ENCODE measurements around the gene GNG12.
A peak's percentile ranks its signal among the peaks of the same experiment; 100 is the strongest.

The GNG12 gene

DNA sequence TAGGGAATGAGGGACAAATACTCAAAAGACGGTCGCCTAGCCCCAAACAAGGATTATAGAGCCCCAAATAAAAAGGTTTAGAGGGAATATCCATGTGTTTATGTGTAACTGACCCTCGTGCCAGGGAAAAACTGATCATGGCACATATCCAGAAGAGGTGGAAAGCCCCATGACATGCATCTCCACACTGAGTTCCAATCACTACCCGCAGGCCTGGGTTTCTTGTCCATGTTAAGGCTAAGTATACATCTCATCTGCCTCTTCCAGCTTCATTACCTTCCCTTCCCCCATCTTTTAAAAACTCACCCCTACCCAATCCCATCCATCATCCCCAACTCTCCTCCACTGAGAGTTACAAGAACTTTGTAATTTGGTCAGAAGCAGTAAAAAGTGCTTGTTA is 133.0 kb downstream of the GNG12 start:
- DNase-seq, result no peak

DNA sequence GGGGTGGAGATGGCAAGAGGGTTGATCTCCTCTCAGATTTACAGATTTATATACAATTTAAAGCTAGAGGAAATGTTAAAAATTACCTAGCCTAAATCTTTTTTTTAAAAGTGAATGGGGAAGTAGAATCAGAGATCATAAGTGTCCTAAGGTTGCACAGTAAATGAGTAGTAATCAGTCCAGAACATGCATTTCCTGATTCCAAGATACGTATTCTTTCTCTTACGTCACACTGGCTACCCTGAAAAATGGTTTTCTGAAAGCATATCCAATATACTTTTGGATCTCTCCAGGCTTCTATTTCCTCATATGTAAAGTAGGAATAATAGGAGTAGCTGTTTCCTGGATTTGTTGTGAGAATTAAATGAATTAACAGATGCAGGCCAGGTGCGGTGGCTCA is 136.6 kb downstream of the GNG12 start:
- DNase-seq, result no peak

DNA sequence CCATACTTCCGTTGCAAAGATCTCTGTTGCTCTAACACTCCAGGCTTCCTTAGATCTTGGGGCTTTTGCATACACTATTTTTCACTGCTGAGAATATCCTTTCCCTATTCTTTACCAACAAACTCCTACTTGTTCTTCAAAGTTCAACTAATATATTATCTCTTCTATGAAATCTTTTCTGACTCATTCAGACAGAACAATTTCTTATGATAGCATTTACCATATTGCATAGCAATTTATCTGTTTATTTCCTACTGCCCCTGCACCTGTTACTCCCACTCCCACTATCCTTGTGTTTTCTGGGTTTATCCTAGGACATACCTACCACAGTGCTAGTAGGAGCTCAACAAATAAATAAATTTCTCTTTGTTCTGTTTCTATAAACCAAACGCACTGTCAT is 137.3 kb downstream of the GNG12 start:
- no peak for DNase-seq

DNA sequence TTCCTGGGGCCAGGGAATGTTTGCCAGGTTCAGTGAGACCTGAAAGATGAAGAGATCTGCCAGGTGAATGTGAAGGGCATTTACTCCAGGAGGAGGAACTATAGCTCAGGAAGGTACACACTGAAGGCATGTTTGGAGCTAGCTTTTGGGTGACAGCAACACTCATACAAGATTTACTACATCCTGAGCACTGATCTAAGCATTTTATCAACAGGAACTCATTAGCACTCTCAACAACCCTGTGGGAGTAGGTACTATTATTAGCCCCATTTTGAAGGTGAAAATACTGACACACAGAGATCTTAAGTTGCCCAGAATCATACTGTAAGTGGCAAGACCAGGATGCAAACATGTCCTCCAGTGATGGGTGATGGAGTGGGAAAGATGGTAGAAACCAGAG is 141.6 kb downstream of the GNG12 start:
- no peak for DNase-seq

DNA sequence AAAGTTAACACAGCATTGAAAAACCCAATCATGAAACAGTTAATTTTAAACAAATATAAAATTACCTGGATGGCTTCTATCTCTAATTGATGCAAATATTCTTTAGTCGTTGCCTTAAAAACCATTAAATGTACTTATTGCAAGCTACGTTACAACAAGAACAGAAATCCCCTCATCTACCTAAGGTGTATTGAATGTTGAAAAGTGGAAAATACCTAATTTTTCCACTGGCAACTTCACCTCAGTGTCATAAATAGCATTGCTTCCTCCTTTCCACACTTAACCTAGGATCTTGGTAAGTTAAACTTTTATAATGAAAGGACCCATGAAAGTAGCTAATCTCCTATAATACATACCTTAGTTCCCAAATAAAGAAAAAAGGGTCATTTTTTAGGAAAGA is 142.9 kb downstream of the GNG12 start:
- no peak for DNase-seq

GRCh38 chr1:67690018-67690363 is 143.3 kb downstream of the GNG12 start:
- no peak for DNase-seq

DNA sequence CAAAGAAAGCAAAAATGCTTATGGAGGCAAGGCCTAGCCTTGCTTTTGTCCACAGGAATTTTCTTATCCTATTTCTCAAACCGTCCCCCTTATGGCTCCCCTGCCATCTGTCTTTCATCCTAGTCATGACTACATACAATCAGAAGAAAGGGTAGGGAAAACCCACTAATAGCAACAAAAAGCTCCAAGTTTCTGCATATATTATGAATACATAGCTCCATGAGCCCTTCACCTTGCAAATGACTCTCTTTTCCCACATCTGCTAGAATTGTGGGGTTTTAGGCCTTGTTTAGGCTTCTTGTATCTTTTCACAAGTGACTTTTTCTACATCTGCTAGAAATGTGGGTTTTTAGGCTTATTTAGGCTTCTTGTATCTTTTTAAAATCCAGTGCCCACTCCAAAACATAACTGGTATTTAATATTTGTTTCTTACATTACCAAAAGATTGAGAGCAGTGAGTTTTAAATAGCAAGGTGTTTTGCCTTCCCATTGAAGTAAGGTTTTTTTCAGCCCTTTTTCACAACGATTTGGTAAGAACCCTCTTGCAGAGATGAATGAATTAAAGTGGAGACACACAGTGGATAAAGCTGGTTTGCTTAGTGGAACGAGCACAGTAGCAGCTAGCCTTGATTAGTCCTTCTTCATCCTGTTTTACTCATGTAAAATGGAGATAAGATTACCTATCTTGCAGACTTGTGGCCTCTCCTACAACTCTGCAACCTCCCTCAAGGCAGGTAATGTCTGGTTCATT is 143.8 kb downstream of the GNG12 start:
- no peak for DNase-seq

DNA sequence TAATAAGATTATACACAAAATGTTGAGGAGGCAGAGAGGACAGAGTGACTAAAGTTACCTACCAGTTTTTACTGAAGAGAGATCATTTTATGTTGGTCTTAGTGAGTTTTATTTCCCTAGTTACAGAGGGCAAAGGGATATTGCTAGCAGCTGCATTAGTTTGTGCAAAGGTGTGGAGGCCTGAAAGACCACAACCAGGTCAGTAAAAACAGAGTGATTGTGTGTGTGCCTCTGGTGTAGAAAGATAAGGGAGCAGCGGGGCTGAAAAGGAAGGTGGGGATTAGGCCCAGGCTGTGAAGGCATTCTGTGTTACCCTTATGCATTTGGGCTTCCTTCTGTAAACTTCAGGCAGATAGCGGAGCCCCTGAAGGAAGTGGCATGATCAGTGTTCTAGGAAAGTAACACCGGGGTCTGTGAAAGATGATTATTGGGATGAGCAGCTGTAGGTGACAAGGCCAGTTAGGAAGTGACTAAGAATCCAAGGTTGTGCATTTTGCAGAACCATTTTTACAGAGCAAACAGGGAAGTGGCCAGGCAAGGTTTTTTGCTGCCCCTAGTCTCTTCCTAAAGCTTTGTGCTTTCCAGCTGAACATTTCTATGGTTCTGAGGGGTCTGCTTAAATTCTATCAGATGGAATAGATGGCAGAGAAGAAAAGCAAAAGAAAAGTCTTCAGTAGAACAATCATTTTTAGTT is 144.6 kb downstream of the GNG12 start:
- DNase-seq, result no peak

DNA sequence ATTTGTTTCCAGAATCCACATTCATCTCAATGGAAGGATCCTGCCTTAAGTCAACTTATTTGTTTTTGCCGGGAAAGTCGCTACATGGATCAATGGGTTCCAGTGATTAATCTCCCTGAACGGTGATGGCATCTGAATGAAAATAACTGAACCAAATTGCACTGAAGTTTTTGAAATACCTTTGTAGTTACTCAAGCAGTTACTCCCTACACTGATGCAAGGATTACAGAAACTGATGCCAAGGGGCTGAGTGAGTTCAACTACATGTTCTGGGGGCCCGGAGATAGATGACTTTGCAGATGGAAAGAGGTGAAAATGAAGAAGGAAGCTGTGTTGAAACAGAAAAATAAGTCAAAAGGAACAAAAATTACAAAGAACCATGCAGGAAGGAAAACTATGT is 145.6 kb downstream of the GNG12 start:
- DNase-seq, result no peak

GRCh38 chr1:67687198-67687545 is 146.1 kb downstream of the GNG12 start:
- DNase-seq, result no peak

- DNase-seq, result peak; percentile 63 to 80
Observed at GRCh38 chr1:67686267-67687197, 146.7 kb downstream of the GNG12 start.

- peak in 1 of 2 experiments; percentile 54 for DNase-seq
Observed at GRCh38 chr1:67685558-67686266, 147.6 kb downstream of the GNG12 start.

DNA sequence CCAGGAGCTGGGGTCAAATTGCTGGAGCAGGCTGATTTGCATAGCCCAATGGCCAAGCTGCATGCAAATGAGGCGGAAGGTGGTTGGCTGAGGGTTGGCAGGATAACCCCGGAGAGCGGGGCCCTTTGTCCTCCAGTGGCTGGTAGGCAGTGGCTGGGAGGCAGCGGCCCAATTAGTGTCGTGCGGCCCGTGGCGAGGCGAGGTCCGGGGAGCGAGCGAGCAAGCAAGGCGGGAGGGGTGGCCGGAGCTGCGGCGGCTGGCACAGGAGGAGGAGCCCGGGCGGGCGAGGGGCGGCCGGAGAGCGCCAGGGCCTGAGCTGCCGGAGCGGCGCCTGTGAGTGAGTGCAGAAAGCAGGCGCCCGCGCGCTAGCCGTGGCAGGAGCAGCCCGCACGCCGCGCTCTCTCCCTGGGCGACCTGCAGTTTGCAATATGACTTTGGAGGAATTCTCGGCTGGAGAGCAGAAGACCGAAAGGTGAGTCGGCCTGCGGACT is 148.2 kb downstream of the GNG12 start, which contains the start of gene GADD45A:
TSS of gene GADD45A (plus strand) at position 135 of the 491 bp plus-strand sequence. CDS start at position 429, 294 bp downstream.
- peak; percentile 99 for DNase-seq

- peak in 1 of 2 experiments; percentile 35 for DNase-seq
Observed at GRCh38 chr1:67684526-67685066, 148.7 kb downstream of the GNG12 start.

- DNase-seq, result peak in 1 of 2 experiments; percentile 34
Observed at GRCh38 chr1:67683766-67684525, 149.3 kb downstream of the GNG12 start.

- no peak for DNase-seq
Observed at GRCh38 chr1:67683316-67683715, 150.0 kb downstream of the GNG12 start.

GRCh38 chr1:67682659-67683197 is 150.5 kb downstream of the GNG12 start:
- no peak for DNase-seq

- no peak for DNase-seq
Observed at GRCh38 chr1:67680486-67680885, 152.8 kb downstream of the GNG12 start.

DNA sequence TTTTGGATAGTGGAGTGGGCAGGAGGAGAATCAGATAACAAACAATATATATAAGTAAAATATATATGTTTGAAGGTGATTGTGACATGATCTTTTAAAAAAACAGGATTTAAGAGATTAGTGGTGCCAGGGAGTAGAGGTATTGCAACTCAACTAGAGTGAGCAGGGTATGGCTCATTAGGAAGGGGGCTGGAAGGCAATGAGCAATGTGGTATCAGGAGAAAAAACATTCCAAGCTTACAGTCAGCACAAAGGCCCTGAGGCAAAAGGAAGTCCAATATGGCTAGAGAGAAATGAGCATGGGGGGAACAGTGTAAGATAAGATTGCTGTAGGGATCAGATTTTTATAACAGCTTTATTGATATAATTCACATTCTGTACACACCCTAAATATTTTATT is 153.6 kb downstream of the GNG12 start:
- DNase-seq, result no peak

DNA sequence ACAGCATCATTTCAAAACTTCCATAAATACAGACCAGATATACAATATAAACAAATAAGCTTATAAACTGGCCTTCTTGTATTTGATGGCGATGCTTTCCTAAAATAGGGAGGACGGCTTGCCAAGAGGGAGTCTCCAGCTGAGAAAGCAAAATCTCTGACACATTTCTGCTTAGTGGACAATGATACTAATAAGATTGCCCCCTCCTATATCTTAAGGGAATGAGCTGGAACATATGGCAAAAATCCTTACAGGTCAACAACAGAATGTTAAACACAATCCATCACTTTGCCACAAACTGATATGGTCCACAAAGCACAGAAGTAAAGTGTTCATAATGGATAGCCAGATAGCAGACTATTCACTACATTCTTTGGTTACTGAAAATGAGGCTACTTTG is 155.3 kb downstream of the GNG12 start:
- DNase-seq, result no peak

DNA sequence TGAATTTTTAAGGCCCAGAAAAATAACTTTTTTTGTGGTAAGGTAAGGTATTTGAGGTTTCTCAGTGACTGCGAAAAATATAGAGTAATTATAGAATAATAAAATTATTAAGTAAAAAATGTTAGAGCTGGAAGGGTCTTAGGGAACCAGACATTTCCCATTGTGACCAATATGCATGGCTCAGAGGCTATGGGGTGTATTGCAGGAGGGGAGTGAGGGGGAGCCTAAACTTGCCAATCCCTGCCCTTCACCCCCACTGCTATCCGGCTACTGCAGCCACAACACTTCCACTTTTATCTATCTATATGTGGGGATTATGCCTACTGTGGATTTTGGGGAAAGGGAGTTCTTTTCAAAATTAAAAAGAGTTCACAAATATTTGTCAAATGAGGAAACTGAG is 155.9 kb downstream of the GNG12 start:
- DNase-seq, result no peak

Data from NCI-H2081 (cell line).